GM12878 (cell line): ENCODE measurements around the gene NAMPT. TPM values are rescaled to one million over a fixed set of nuclear protein-coding genes. Genes with fewer than 3 reads are reported as not detected.

Experiments
- ATAC-seq: fragments of 200-7000 bp; cut with Tn5 transposase; 3 replicates; pipeline ENCODE4 v1.9.1; 2020; ENCODE audit warnings: mild to moderate bottlenecking, moderate library complexity
- BruUV-seq: library from RNA; stranded (reverse); fragments of 400-500 nt; replicated peaks from 2 replicates; lab custom pipeline; 2021; lab: Mats Ljungman, UMichigan
- CTCF ChIA-PET: fragments of 300-600 bp; sonication (Branson Sonifier 250); formaldehyde crosslinking; extraction: SDS; loops from one replicate; lab custom pipeline; 2021; ENCODE audit warnings: inconsistent platforms; lab: Yijun Ruan, JAX
- POLR2A ChIA-PET: fragments of 350-600 bp; formaldehyde crosslinking; extraction: SDS; loops from one replicate; lab custom pipeline; 2021; ENCODE audit warnings: inconsistent platforms; lab: Charles Lee
- RAD21 ChIA-PET: fragments of 300-600 bp; sonication (Branson Sonifier 250); formaldehyde crosslinking; loops from one replicate; lab custom pipeline; 2023; ENCODE audit warnings: antibody characterized with exemption; ENCODE audit not compliant: unreplicated experiment; lab: Charles Lee
- SMC1A ChIA-PET: fragments of 300-600 bp; sonication (Branson Sonifier 250); formaldehyde crosslinking; loops from one replicate; lab custom pipeline; 2023; ENCODE audit not compliant: unreplicated experiment, uncharacterized antibody; lab: Charles Lee
- DNase-seq: peaks from one replicate; pipeline ENCODE4 v3.0.0-alpha.2; 2011; ENCODE audit warnings: low read depth, low spot score
- FAIRE-seq: peaks from 3 replicates; lab custom pipeline; 2011; peaks lifted over from hg19 to GRCh38; lab: Jason Lieb, UNC
- H2AFZ ChIP-seq: 2 replicates; pipeline ENCODE4 v1.6.0; 2011; ENCODE audit warnings: low read depth, low read length, control low read depth; ENCODE audit not compliant: control insufficient read depth
- H3K27ac ChIP-seq: 2 replicates; pipeline ENCODE4 v1.5.1; 2011; ENCODE audit warnings: control low read depth; ENCODE audit not compliant: control insufficient read depth, insufficient read depth
- H3K27me3 ChIP-seq, 2 experiments: replicated peaks in 1 of 2; 2 replicates each; pipeline versions ENCODE4 v1.6.0 to v1.6.1; 2011; ENCODE audit warnings: low read length in 1 of 2; ENCODE audit not compliant: control insufficient read depth in 2 of 2, insufficient read depth in 2 of 2
- H3K36me3 ChIP-seq, 2 experiments: 2 replicates each; pipeline ENCODE4 v1.5.1; 2011; ENCODE audit warnings: low read length in 1 of 2; ENCODE audit not compliant: control insufficient read depth in 2 of 2, insufficient read depth in 2 of 2
- H3K4me1 ChIP-seq: 2 replicates; pipeline ENCODE4 v1.6.1; 2011; ENCODE audit warnings: mild to moderate bottlenecking, low read length, moderate library complexity, mixed read lengths; ENCODE audit not compliant: control insufficient read depth, insufficient read depth
- H3K4me2 ChIP-seq: 2 replicates; pipeline ENCODE4 v1.6.0; 2011; ENCODE audit warnings: control low read depth; ENCODE audit not compliant: control insufficient read depth, insufficient read depth
- H3K4me3 ChIP-seq: fragments of 200-600 bp; sonication (generic); 2 replicates; pipeline ENCODE4 v1.5.1; 2016
- H3K79me2 ChIP-seq: 2 replicates; pipeline ENCODE4 v1.6.0; 2011; ENCODE audit warnings: low read length; ENCODE audit not compliant: control insufficient read depth, insufficient read depth
- H3K9ac ChIP-seq: 2 replicates; pipeline ENCODE4 v1.8.0; 2011; ENCODE audit warnings: low read length, control low read depth, mixed read lengths; ENCODE audit not compliant: control insufficient read depth, insufficient read depth
- H3K9me3 ChIP-seq: replicated peaks from 3 replicates; pipeline ENCODE4 v1.5.1; 2011; ENCODE audit warnings: mild to moderate bottlenecking, low read length; ENCODE audit not compliant: control insufficient read depth, insufficient read depth
- H4K20me1 ChIP-seq: 2 replicates; pipeline ENCODE4 v1.6.0; 2011; ENCODE audit not compliant: control insufficient read depth, insufficient read depth
- CHD1 ChIP-seq: IDR thresholded peaks from 2 replicates; pipeline ENCODE4 v1.6.1; 2012; ENCODE audit warnings: low read depth, low read length, improper control_type of control experiment
- MEF2B ChIP-seq: fragments of 450-650 bp; IDR thresholded peaks from 2 replicates; pipeline ENCODE4 v1.6.1; 2018; ENCODE audit warnings: mild to moderate bottlenecking, moderate library complexity; ENCODE audit not compliant: partially characterized antibody, poor library complexity, severe bottlenecking
- MXI1 ChIP-seq: fragments of 150-350 bp; IDR thresholded peaks from 2 replicates; pipeline ENCODE4 v1.6.1; 2011; ENCODE audit warnings: low read depth, mild to moderate bottlenecking, inconsistent platforms, low read length, improper control_type of control experiment
- POLR2AphosphoS5 ChIP-seq: IDR thresholded peaks from 2 replicates; pipeline ENCODE4 v1.6.1; 2011; ENCODE audit warnings: mild to moderate bottlenecking, low read length, inconsistent platforms
- RFX5 ChIP-seq: IDR thresholded peaks from 2 replicates; pipeline ENCODE4 v1.6.1; 2011; ENCODE audit warnings: low read depth, low read length, improper control_type of control experiment
- WGBS: methylation state at CpG from one replicate; pipeline ENCODE4 v1.1.6; 2016; ENCODE audit warnings: low lambda C conversion rate; ENCODE audit not compliant: insufficient replicate concordance, insufficient coverage; ENCODE audit errors: missing lambda C conversion rate; 5-methylcytosine and 5-hydroxymethylcytosine counted together
- in situ Hi-C: fragments of 300-500 bp; cut with MboI; formaldehyde crosslinking; loops from 9 replicates; pipeline ENCODE4 v1.14.3; 2018; ENCODE audit warnings: mixed read lengths
- intact Hi-C: fragments of 100-400 bp; cut with micrococcal nuclease; formaldehyde crosslinking; loops from one replicate; pipeline ENCODE4 v1.14.2; 2022; ENCODE audit not compliant: unreplicated experiment
- polyA plus RNA-seq, 11 experiments: library from polyadenylated mRNA; depleted of rRNA in 4 of 11; unstranded in 6 of 11; stranded (reverse) in 5 of 11; fragments of >200 nt; fragmentation: Nextera tagmentation in 4 of 11; fragmentation: Illumina TruSeq in 1 of 11; extraction: Ambion mirVana in 4 of 11; extraction: Trizol in 1 of 11; gene quantifications; 1 replicate in 1 of 11; 2 replicates in 10 of 11; pipeline versions ENCODE4 v1.2.1 to v1.2.3, GENCODE V29; 2011 to 2016; ENCODE audit warnings: inconsistent platforms in 2 of 11, missing spikeins in 2 of 11, low read depth in 1 of 11
- total RNA-seq, 4 experiments: library from RNA; depleted of rRNA in 3 of 4; stranded (reverse); fragments of >200 nt in 3 of 4; fragmentation: Illumina TruSeq in 1 of 4; extraction: Trizol in 1 of 4; gene quantifications; 2 replicates each; pipeline versions ENCODE4 v1.2.1 to v1.2.3, GENCODE V29; 2013 to 2021

Gene NAMPT
- total and polyA plus RNA-seq, 10 of the 15 experiments (the other 5 are each of a cell fraction or from before 2014, with no cell fraction given), result 28.3 to 173 (median 75.0) TPM

DNA sequence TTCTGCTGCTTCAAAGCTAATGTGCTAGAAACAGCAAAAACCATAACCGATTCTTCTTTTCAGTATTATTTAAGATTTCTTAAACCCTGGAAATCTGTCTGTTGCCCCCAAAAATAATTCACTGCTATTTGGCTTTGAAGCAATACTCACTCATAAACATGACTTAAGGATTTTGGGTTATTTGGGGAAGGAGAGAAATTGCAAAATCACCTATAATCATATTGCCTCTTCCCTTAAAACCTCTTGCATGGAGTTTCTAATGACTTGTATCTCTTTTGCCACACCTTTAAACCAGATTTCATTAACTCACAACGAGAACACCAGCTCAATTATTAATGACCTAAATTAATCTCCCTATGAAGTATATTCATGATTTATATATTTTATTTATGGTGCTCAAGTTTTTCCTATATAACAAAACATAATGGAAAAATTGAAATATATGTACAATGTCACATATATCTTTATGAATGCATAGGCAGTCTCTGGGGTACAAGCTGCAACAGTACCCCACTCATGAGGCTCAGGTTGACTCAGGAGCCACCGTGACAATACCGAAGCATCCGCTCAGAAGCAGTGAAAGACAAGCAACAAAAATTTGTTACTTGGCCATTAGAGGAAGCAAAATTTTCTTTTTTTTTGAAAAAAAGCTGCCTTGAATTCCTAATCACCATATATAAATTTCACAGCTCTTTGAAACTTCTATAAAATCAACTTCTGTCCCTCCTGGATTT lies 3.0 kb downstream of the NAMPT start:
- ATAC-seq (no peak), DNase-seq (no peak), FAIRE-seq (no peak)
- RAD21 ChIA-PET, result interaction anchor here (0.9 to 2.6 kb wide), 12 partner anchors 9 to 473 kb away, joined by 3 to 20 read pairs (median 7); no protein-coding TSS in a partner anchor
- Histone ChIP-seq H3K4me1 (peaks cover 3% of the 10 kb centered on the region; the same call in 1 of the 2 replicates), H3K4me2 (peak overlapping the region; percentile 78), H3K9me3 (no peaks in the 10 kb centered on the region), H3K79me2 (peaks cover 81% of the 10 kb centered on the region), H3K27me3 (no peaks in the 10 kb centered on the region), H3K27ac (peak overlapping the region; percentile 83), H3K9ac (0 out of 2 replicates have a peak overlapping the region, but pooled peaks have one; percentile 83), H3K4me3 (peak overlapping the region; percentile 82), H3K36me3 (peaks cover 0 to 2% of the 10 kb centered on the region in 2 experiments; a peak in 1 of 4 replicates), H2AFZ (no peak overlapping the region), H4K20me1 (no peaks in the 10 kb centered on the region)
- POLR2A ChIA-PET, result interaction anchor here (0.7 to 1.8 kb wide), 9 partner anchors 10 to 267 kb away, joined by 3 to 16 read pairs (median 4); partner anchors contain the start of gene SYPL1
- CTCF ChIA-PET, result interaction anchor here (0.7 to 1.9 kb wide), 10 partner anchors 10 to 183 kb away, joined by 3 to 16 read pairs (median 4); no protein-coding TSS in a partner anchor
- TF ChIP-seq CHD1, result 0 out of 2 replicates have a peak, but pooled peaks have one; percentile 7
- TF ChIP-seq POLR2AphosphoS5, result peak; percentile 38; the same call in 1 of the 2 replicates
- TF ChIP-seq MXI1, result 0 out of 2 replicates have a peak, but pooled peaks have one; percentile 20
- no peak for TF ChIP-seq MEF2B
- TF ChIP-seq RFX5, result no peak
- 88% methylated on average over 5 of the region's 5 CpGs for WGBS
- no TSS peak for BruUV-seq
- in situ Hi-C loops, result loop anchor here (25.0 kb wide), 1 partner anchor 1269 kb away; the partner anchor contains the start of gene KMT2E
- SMC1A ChIA-PET, result interaction anchor here (0.7 to 5.7 kb wide), 16 partner anchors 10 to 439 kb away, joined by 3 to 52 read pairs (median 4); no protein-coding TSS in a partner anchor
- intact Hi-C loops, result loop anchor here (2.0 to 10.0 kb wide), 3 partner anchors 101 to 1267 kb away; partner anchors contain the start of gene KMT2E
